BJ (cell line): Measurements from ENCODE around the gene PRRC2B. TPM values are rescaled to one million over a fixed set of nuclear protein-coding genes. Genes with fewer than 3 reads are reported as not detected.
"Not testable (repeated sequence)": the region's sequence is repeated elsewhere in the genome, so short reads cannot be mapped to it uniquely, and the experiment has no call there.

ENCODE experiments used
- CTCF ChIA-PET: fragments of 350-600 bp; formaldehyde crosslinking; extraction: SDS; loops from one replicate; lab custom pipeline; 2021; ENCODE audit warnings: antibody characterized with exemption, inconsistent platforms; lab: Yijun Ruan, JAX
- POLR2A ChIA-PET: fragments of 300-600 bp; sonication (Branson Sonifier 250); formaldehyde crosslinking; extraction: SDS; loops from one replicate; lab custom pipeline; 2021; ENCODE audit warnings: antibody characterized with exemption; lab: Charles Lee
- DNase-seq: peaks from one replicate; pipeline ENCODE4 v3.0.0-alpha.2; 2011; ENCODE audit warnings: low read depth
- H3K27me3 ChIP-seq: 2 replicates; pipeline ENCODE4 v1.6.0; 2011; ENCODE audit warnings: low read length; ENCODE audit not compliant: control insufficient read depth, insufficient read depth
- H3K36me3 ChIP-seq: 2 replicates; pipeline ENCODE4 v1.5.1; 2011; ENCODE audit warnings: low read length; ENCODE audit not compliant: control insufficient read depth, insufficient read depth
- H3K4me3 ChIP-seq: 2 replicates; pipeline ENCODE4 v1.5.1; 2011; ENCODE audit warnings: low read depth, mild to moderate bottlenecking, control low read depth, low read length
- CTCF ChIP-seq: IDR thresholded peaks from 2 replicates; pipeline ENCODE4 v1.5.1; 2011; ENCODE audit warnings: low read depth, mild to moderate bottlenecking, control low read depth, inconsistent platforms, low read length, moderate library complexity; ENCODE audit not compliant: insufficient read depth
- polyA plus RNA-seq: library from polyadenylated mRNA; depleted of rRNA; stranded (reverse); fragments of >200 nt; gene quantifications from 2 replicates; pipeline ENCODE4 v1.2.3, GENCODE V29; 2011

Gene PRRC2B
- polyA plus RNA-seq, 1 experiment, result 25.8 TPM

GRCh38 chr9:131511416-131511815, 117.5 kb downstream of the PRRC2B start:
- POLR2A ChIA-PET, result no interaction called here
- no peak for TF ChIP-seq CTCF
- no peak for DNase-seq
- peaks cover 36% of the 10 kb centered on the region for H3K36me3 ChIP-seq
- CTCF ChIA-PET, result interaction anchor here (1.0 to 1.3 kb wide), 2 partner anchors 162 to 229 kb away, joined by 3 to 5 read pairs; partner anchors contain the start of gene RAPGEF1
- no peaks in the 10 kb centered on the region for H3K27me3 ChIP-seq
- H3K4me3 ChIP-seq, result no peak overlapping the region

- no peak for DNase-seq
- POLR2A ChIA-PET, result no interaction called here
- no peaks in the 10 kb centered on the region for H3K27me3 ChIP-seq
- CTCF ChIA-PET, result interaction anchor here (1.0 to 1.3 kb wide), 2 partner anchors 162 to 228 kb away, joined by 3 to 5 read pairs; partner anchors contain the start of gene RAPGEF1
- peaks cover 40% of the 10 kb centered on the region for H3K36me3 ChIP-seq
- H3K4me3 ChIP-seq, result no peak overlapping the region
- TF ChIP-seq CTCF, result no peak
Measured at GRCh38 chr9:131511880-131512279, 118.0 kb downstream of the PRRC2B start.

- ChIA-PET CTCF (interaction anchor here (0.5 to 1.4 kb wide), 3 partner anchors 9 to 535 kb away, joined by 3 to 4 read pairs (median 3); no protein-coding TSS in a partner anchor), POLR2A (no interaction called here)
- no peaks in the 10 kb centered on the region for H3K27me3 ChIP-seq
- no peak for TF ChIP-seq CTCF
- H3K36me3 ChIP-seq, result peaks cover 39% of the 10 kb centered on the region
- no peak overlapping the region for H3K4me3 ChIP-seq
- DNase-seq, result no peak
Measured at GRCh38 chr9:131513177-131513576, 119.3 kb downstream of the PRRC2B start.

GRCh38 chr9:131515559-131516031, 121.7 kb downstream of the PRRC2B start:
- CTCF ChIA-PET, POLR2A ChIA-PET, DNase-seq, H3K27me3 ChIP-seq, H3K4me3 ChIP-seq: not testable (repeated sequence)
- peaks cover 55% of the 10 kb centered on the region for H3K36me3 ChIP-seq

GRCh38 chr9:131516100-131516499, 122.2 kb downstream of the PRRC2B start:
- Histone ChIP-seq H3K4me3 (no peak overlapping the region), H3K27me3 (no peaks in the 10 kb centered on the region), H3K36me3 (peaks cover 53% of the 10 kb centered on the region)
- DNase-seq, result no peak
- TF ChIP-seq CTCF, result no peak
- ChIA-PET CTCF (no interaction called here), POLR2A (no interaction called here)

GRCh38 chr9:131516930-131517329, 123.0 kb downstream of the PRRC2B start:
- Histone ChIP-seq H3K36me3 (peaks cover 53% of the 10 kb centered on the region), H3K27me3 (no peaks in the 10 kb centered on the region), H3K4me3 (no peak overlapping the region)
- TF ChIP-seq CTCF, result no peak
- POLR2A ChIA-PET, result no interaction called here
- CTCF ChIA-PET, result interaction anchor here (0.6 to 0.7 kb wide), 2 partner anchors 16 to 224 kb away, joined by 3 read pairs; no protein-coding TSS in a partner anchor
- DNase-seq, result no peak
